GM21717 (cell line): ENCODE data around the gene BABAM2.
A peak's percentile ranks its signal among the peaks of the same experiment; 100 is the strongest.
"Not testable (repeated sequence)": the region's sequence is repeated elsewhere in the genome, so short reads cannot be mapped to it uniquely, and the experiment has no call there.

Experiments
- ATAC-seq: cut with Tn5 transposase; IDR thresholded peaks from one replicate; pipeline ENCODE4 v1.9.1; 2021; ENCODE audit warnings: mild to moderate bottlenecking, moderate library complexity; ENCODE audit not compliant: unreplicated experiment

Gene BABAM2

DNA sequence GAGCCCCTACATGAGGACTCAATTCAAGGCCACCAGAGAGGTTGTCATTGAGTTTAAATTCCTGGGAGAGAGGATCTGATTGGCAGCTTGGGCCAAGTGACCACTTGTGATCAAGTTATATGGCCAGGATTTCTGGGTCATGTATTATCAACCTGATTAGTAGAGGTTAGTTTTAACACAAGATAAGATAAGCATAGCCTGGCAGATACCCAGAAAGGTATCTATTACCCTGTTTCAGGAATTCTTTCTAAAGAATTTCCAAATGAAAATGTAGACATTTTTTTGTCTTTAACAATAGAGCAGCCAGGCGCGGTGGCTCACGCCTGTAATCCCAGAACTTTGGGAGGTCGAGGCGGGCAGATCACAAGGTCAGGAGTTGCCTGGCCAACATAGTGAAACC lies 50.5 kb downstream of the BABAM2 start:
- no peak for ATAC-seq

DNA sequence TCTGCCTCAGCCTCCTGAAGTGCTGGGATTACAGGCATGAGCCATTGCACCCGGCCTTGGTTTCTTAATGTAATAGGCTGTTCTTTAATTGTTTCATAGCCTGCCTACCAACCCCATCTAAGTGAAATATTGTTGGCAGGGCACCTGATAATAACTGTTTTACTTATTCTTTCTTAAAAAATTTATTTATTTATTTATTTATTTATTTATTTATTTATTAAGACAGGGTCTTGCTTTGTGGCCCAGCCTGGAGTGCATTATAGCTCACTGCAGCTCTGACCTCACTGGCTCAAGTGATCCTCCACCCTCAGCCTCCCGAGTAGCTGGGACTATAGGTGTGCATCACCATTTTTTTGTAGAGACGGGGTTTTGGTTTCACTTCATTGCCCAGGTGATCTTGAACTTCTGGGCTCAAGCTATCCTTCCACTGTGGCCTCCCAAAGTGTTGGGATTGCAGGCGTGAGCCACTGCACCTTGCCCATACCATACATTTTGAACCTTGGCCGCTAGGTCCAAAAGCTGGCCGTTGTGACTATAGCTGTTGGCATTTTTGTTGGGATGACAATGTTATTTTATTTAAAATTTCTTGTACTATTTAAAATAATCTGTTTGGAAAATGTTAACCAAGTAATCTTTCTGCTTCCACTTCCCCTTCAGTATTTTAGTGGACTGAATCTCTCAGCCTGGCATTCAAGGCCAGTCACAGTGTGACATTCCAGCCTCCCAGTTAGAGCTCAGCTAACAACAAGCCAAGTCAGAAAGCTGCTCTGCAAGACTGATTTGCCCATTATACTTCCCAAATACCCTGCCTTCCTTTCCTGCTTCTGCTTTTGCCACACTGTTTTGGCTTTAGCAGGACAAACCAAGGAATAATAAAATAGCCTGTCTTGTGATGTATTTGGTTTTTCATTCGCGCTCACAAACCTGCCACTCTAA lies 52.4 kb downstream of the BABAM2 start:
- no peak for ATAC-seq

DNA sequence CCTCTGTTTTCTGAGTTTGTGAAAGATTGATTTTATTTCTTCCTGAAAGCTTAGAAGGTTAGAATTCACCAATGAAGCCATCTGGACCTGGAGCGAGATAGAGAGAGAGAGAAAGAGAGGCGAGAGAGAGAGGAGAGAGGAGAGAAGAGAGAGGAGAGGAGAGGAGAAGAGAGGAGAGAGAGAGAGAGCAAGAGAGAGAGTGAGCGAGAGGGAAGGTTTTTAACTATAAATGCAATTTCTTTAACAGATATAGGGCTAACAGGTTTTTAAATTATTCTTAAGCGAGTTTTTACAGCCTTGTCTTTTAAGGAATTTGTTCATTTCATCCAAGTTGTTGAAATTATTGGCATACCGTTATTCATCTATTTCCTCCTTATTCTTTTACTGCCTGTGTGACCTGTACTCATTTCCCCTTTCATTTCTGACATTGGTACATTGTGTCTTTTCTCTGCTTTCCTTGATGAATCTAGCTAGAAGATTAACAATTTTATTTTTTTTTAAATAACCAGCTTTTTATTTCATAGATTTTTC lies 56.1 kb downstream of the BABAM2 start:
- no peak for ATAC-seq

DNA sequence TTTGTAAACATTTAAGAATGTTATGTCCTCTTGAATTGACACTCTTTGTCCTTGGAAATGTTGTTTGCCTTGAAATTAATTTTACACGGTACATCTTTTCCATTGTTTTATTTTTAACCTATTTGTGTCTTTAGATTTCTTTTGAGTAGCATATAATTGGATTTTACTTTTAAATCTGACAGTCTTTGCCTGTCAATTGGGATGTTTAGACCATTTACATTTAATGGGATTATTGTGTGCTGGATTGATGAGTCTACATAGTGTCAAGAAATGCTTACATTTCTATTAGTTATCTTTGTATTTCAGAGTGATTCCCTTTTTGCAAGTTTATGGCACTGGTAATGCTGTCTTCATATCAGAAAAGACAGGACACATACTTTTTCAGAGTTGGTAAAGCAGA lies 61.5 kb downstream of the BABAM2 start:
- ATAC-seq: no peak

DNA sequence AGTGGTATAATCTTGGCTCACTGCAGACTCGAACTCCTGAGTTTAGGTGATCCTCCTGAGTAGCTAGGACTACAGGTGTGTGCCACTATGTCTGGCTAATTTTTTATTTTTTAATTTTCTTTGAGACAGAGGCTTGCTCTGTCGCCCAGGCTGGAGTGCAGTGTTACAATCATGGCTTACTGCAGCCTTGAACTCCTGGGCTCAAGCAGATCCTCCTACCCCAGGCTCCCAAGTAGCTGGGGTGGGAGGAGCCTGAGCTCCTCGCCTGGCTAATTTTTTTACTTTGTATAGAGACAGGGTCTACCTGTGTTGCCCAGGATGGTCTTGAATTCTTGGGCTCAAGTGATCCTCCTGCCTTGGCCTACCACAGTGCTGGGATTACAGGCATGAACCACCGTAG lies 62.5 kb downstream of the BABAM2 start:
- no peak for ATAC-seq

DNA sequence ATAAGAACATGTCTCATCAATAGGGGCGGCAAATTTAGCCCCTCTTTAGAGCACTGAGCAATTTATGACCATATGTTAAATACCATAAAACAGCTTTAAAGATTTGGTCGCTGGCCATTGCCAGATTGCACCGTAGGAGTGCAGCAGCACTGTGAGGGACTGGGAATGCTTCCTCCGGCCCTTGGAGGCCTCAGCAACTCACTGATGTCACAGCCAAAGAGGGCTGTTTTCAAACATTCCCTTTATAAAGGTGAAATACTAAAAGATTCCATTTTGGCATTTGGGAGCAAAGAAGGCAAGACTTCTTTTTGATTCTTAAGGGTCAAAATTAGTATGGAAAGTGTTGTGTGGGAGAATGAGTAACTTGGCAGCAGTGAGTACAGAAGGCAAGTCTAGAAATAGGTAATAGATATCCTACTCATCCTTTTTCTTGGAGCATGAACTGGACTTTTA lies 63.7 kb downstream of the BABAM2 start:
- ATAC-seq: no peak

DNA sequence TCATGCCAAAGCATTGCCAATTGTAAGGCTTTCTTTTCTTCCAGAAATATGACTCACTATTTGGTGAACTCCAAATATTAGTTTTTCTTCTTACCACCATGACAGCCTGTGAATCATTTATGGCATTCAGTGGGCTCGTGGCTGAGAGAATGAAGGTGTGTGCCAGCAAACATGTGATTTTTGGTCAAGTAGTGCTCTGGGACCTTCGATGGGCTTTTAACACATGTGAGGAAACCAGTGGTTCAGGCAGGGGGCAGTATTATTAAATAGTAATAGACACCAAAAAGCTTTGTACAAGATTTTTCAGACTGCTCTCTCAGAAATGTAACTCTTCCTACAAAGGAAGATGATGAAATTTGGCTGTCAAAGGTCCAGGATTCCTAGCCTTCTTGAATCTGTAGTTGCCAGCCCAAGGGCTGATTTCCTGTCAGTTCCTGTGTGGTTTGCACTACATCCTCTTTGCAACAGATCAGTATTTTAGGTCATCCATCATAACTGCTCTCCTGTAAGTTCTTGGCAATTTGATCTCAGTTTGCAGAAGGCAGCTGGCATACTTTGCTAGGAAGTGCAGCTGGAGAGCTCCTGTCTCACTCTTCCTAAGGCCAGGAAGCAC lies 64.3 kb downstream of the BABAM2 start:
- ATAC-seq: peak; percentile 49

DNA sequence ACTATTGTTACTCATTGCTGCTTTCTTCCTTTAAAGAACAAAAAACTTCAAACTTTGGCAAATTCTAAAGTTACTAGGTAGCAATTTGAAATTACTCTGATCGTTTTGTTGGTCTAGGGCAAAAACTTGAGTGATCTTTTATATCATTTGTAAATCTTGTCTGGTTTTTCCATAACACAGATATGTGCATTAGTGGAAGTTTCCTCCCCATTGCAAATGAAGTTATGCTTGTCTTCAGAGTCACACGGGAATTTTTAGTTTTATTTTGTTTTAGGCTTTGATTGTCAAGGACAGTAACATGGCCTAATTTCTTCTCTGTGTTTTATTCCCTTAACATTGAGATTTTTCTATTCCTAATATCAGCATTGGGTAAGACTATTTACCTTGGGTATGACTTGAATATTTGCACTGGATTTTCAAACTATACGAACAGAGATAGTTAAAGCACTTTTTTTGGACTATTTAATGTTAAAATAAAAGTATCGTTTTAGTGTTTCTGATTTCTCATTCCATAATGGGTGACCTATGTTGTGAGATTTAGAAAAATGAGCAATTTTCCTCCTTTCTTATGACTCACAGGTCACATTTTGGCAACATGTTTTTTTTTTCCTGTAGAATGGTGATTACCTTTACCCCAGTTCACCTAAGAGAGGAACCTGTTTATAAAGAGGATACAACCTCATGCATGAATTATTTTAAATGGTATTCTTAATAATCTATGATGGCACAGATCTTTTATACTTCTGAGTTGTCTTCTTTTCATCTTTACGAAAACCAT lies 65.0 kb downstream of the BABAM2 start:
- no peak for ATAC-seq

DNA sequence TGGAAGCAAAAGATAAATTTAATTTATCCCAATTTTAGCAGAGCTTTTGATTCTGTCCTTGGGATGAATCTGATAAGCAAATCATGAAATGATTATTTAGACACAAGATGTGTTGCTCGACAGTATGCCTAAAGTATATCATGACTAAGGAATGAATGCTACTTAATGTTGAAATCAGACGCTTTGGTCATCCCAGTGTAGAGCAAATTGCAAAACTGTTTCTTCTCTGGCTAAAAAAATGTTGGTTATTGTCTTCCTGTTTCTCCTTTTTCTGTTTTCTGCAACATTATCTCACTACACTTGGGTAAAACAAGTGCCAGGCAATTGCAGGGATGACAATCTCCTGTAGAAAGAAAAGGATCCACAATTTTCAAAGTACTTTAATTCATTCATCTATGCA lies 66.4 kb downstream of the BABAM2 start:
- no peak for ATAC-seq

DNA sequence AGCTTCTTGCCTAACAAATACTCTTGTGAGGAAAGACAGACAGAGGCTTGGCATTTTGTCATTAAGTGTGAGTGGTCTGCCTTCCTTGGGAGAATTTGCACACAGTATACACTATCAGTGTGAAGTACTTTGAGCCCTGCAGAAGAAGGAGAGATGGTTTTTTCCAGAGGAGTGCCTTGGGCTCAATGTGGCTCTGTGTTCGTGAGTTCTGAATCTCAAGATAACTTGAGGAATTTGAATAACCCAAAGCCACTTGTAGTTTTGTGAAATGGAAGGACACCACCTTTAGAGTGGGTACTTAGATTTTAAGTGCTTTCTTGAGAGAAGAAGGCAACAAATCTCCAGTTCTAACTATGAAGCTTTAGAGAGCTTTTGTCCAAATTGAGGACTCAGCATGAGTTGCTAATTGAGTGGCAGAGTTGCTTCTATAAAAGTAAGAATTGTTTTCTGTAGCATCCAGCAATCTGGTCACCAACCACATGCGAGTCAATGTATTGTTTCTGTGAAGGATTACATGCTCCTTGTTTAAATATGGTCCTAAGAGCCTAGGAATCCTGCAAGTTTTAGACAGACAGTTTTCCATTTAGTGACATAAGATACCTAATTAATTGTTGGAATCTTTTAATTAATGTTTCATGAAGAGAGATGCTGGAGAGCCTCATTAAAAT lies 68.3 kb downstream of the BABAM2 start:
- ATAC-seq: no peak

DNA sequence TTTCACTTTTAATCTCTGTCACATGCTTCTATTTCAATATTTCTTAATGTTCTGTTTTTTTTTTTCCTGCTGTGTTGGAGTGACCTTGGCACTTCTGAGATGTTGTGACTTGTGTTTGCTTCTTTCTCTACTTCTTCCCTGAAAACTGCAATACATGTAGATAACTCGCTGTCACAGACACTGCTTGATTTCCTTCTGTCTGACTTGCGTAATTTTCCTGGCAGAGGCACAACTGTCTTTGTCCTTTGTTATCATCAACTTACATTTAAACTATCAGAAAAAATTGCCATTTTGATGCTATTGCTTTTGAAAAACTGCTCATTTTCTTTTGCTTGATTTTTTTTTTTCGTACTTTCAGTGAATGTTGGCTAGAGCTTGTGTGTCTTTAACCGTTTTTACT lies 69.0 kb downstream of the BABAM2 start:
- ATAC-seq: no peak

DNA sequence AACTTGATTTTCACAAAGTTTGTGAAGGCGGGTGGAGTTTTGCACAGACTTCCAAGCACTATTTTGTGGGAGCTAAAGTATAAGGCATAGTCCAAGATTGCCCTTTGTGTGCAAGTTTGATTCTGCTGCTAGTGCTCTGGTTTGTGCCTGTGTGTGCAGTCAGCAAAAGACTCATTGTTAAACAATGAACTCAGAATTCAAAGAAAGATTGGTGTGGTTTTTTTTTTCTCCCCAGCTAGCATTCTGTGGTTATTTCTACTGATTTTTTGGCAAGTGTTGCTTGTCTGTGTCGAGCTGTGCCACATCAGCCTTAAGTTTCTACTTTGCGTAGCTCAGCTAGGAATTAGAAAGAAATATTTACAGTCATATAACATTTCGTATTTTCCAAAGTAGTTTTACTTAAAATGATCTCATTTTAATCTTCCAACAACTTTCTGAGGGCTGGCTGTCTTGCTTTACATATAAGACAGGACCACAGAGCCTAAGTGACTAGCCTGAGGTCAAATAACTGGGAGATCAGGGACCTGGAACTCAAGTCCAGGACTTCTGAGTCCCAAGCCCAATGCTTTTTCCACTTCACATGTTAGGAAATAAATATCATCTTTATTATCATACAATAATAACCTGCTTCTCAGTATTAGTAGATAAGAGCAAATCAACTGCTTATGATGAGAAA lies 69.8 kb downstream of the BABAM2 start:
- no peak for ATAC-seq

DNA sequence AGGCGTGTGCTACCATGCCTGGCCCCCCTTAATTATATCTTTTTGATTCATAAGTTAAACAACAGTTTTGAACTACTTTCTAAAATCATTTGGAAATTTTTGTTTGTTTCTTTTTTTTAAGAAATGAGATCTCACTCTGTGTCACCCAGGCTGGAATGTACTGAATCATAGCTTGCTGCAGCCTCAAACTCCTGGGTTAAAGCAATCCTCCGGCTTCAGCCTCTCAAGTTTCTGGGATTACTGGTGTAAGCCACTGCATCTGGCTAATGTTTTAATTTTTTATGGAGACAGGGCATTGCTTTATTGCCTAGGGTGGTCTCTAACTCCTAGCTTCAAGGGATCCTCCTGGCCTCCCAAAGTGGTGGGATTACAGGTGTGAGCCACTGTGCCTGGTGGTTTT lies 71.5 kb downstream of the BABAM2 start:
- ATAC-seq: no peak

DNA sequence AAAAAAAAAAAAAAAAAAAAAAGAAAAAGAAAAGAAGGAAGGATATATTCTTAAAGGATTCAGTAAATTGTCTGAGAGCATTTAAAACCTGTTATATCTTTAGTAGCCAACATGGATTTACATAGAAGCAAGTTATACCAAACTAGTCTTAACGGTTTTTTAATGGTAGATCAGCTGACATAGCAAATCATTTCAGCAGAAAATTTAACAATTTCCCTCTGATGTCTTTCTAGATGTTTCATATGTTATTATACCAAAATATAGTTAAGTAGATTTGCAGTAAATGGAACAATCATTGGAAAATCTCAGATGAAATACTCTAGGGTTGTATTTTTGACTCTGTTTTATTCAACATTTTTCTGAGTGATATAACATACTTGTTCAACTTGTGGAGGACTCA lies 72.9 kb downstream of the BABAM2 start:
- no peak for ATAC-seq

DNA sequence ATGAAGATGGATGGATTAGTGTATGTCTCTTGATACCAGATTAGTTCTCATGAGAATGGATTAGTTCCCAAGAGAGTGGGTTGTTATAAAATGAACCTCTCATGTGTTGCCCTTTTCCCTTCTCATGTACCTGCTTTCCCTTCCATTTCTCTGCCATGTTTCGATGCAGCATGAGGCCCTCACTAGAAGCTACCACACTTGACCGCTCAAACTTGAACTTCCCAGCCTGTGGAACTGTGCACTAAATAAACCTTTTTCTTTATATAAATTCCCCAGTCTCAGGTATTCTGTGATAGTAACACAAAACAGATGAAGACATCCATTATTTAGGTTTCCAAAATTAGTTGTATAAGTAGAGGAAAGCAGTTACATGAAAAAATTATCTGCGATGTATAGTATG lies 73.5 kb downstream of the BABAM2 start:
- ATAC-seq: no peak

DNA sequence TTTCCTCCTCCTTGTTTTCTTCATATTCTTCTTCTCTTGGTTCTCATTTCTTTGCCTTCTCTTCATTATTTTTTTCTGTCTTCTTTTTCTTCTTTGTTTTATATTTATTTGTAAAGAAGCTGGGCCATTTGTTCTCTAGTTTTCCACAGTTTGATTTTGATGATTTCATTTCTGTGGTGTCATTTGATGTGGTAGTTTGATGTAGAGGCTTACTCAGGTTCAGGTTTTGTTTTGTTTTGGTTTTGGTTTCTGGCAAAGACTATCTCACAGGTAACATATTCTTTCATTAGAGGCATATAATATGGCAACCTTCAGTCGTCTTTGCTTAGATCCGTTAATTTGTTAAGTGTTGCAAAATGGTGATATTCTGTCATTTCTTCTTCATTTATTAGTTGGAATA lies 75.3 kb downstream of the BABAM2 start:
- ATAC-seq: no peak

DNA sequence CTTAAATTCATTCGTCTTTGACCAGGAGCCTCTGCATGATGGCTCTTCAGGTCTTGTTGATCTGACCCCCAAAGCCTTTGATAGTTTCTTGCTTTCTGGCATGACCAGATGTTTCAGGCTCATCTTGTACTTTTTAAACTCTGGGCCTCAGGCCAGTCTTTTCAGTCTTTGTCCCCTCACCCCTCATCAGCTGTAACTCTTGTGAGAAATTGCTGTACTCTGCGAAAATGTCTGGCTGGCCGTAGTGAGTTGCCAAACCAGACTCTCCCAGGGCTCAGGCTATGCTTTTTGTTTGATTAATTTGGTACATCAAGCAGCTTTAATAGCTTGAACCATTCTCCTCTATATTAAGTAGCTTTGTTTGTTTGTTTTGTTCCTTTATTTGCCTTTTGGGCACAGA lies 75.9 kb downstream of the BABAM2 start:
- no peak for ATAC-seq

DNA sequence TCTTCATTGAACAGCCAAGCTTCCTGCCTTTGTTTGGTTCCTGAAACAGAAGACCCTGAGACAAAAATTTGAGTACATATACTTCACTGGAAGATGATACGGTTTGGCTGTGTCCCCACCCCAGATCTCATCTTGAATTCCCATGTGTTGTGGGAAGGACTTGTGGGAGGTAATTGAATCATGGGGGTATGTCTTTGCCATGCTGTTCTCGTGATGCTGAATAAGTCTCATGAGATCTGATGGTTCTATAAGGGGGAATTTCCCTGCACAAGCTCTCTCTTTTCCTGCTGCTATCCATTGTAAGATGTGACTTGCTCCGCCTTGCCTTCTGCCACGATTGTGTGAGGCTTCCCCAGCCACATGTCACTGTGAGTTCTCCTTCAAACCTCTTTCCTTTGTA lies 76.5 kb downstream of the BABAM2 start:
- no peak for ATAC-seq

DNA sequence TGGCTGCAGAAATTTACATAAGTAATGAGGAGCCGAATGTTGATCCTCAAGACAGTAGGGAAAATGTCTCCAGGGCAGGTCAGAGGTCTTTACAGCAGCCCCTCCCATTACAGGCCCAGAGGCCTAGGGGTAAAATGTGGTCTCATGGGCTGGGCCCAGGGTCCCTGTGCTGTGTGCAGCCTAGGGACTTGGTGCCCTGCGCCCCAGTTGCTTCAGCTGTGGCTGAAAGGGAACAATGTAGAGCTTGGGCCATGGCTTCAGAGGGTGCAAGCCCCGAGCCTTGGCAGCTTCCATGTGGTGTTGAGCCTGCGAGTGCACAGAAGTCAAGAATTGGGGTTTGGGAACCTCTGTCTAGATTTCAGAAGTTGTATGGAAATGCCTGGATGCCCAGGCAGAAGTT lies 77.5 kb downstream of the BABAM2 start:
- ATAC-seq: not testable (repeated sequence)

DNA sequence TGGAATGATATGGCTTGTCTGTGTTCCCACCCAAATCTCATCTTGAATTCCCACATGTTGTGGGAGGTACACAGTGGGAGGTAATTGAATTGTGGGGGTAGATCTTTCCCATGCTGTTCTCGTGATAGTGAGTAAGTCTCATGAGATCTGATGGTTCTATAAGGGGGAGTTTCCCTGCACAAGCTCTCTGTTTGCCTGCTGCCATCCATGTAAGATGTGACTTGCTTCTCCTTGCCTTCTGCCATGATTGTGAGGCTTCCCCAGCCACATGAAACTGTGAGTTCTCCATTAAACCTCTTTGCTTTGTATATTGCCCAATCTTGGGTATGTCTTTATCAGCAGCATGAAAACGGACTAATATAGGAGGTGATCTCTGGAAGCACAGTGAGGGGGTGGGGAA lies 78.4 kb downstream of the BABAM2 start:
- not testable (repeated sequence) for ATAC-seq
